Pons (tissue), 1 donor: Measurements from ENCODE around the gene WBP1L.

Experiments used
- DNase-seq: peaks from one replicate; pipeline ENCODE4 v3.0.0-alpha.2; 2016; ENCODE audit warnings: low spot score

WBP1L gene

DNA sequence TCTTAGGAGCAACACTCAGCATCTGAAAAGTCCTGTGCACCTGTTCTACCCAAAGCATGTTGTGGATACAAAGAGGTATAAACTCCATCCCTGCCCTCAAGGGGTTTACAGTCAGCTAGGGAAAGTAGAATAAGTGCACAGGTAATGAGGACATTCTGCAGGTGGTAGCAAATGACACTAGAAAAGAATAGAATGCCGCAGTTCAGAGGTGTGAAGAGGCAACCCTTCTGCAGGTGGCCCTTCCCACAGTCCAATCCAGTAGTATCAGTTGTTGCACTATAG lies 36.7 kb downstream of the WBP1L start:
- DNase-seq: no peak

DNA sequence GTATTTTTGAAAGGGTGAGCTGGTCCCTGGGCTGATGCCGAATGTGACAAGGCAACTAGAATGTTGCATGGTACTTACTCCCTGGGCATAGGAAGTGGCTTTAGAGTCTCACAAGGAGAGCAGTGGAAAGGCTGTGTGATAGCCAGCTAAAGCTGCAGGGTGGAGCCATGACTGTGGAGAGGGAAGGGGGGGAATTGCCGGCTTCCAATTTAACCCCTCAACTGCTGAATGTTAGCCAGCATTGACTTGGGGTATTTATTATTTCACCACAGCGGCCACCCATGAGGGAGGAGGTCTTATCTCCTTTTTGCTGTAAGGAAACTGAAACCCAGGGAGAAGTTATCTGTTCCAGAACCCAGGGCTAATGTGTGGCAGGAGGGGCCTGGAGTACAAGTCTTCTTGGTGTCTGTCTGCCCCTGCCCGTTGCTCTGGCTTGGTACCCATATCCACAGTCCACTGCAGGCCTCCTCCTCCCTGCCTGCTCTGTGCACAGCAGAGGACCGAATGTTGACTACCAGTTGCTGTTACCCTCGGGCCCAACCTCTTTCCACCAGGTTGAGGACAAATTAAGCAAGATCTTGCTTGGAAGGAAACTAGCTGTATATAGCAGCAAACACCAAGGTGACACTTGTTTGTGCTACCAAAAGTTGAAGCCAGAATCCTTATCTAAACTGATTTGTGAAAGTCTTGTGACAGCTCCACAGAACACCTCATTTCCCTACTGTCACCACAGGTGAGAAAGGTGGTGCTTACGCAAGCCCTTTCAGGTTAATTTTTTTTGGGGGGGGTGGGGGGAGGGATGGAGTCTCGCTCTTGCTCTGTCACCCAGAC lies 37.6 kb downstream of the WBP1L start:
- no peak for DNase-seq

GRCh38 chr10:102781921-102782557 lies 38.3 kb downstream of the WBP1L start:
- DNase-seq: no peak

- no peak for DNase-seq
Measured at GRCh38 chr10:102782673-102783551, 39.2 kb downstream of the WBP1L start.

DNA sequence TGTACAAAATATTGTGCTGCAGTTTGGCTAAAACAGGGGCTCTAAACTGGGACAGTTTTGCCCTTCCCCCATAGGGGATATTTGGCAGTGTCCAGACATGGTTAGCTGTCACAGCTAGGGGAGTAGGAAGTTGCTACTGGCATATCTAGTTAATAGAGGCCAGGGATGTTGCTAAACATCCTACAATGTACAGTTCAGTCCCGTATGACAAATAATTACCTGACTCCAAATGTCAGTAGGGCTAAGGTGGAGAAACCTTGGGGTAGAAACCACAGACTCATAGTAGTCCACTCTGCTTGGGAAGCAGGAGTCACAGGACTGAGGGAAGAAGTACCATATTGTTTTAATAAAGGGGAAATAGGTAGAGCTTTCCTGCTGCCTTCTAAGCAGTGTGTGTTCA lies 39.8 kb downstream of the WBP1L start:
- DNase-seq: no peak

DNA sequence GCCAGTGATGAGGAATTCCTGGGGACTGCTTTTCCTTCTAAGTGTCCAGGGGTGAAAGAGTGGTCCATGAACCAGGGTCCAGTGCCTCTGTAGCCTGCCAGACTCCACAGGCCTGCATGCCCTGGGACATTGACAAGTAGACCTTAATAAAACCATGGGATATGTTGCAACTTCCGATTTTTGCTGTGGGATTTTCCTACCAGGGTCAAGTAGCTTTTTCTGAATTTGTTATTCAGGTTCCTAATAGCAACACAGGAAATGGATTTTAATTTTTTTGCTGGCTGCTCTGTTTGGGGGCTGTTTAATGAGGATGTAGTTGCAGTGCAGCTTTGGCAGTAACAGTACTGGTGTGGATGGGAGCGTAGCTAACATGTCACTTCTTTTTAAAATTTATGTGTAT lies 42.1 kb downstream of the WBP1L start:
- DNase-seq: no peak

- DNase-seq: no peak
Measured at GRCh38 chr10:102791754-102792395, 48.1 kb downstream of the WBP1L start.

GRCh38 chr10:102795453-102796406 lies 52.0 kb downstream of the WBP1L start:
- DNase-seq: no peak

GRCh38 chr10:102796407-102797176 lies 52.8 kb downstream of the WBP1L start:
- DNase-seq: peak; percentile 85

- no peak for DNase-seq
Measured at GRCh38 chr10:102799691-102800471, 56.1 kb downstream of the WBP1L start.

GRCh38 chr10:102800611-102801335 lies 57.0 kb downstream of the WBP1L start:
- DNase-seq: no peak

DNA sequence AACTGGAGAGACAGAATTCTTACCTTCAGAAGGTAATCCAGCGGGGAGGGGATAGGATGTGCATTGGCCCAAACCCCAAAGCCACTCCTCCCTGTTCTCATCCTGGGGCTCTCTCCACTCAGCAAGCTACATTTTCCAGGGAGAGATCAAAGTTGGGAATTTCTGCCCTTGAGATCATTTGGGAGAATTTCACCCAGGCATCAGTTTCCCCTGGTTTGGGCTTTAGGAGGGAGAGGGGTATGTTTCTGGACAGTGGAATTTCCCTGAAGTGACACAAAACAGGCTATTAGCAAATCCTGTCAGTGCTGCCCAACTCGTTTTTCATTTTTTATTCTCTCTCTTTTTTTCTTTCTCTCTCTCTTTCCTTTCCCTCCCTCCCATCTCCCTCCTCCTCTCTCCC lies 57.7 kb downstream of the WBP1L start:
- no peak for DNase-seq

DNA sequence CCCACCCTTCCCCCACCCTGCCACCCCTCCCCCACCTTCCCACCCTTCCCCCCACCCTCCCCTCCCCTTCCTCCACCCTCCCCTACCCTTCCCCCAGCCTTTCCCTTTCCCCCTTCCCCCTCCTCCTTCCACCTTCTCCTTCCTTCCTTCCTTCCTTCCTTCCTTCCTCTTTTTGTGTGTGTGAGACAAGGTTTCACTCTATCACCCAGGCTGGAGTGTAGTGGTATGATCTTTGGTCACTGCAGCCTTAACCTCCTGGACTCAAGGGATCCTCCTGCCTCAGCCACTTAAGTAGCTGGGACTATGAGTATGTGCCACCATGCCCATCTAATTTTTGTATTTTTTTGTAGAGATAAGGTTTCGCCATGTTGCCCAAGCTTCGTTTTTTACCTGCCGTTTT lies 58.2 kb downstream of the WBP1L start:
- DNase-seq: no peak

DNA sequence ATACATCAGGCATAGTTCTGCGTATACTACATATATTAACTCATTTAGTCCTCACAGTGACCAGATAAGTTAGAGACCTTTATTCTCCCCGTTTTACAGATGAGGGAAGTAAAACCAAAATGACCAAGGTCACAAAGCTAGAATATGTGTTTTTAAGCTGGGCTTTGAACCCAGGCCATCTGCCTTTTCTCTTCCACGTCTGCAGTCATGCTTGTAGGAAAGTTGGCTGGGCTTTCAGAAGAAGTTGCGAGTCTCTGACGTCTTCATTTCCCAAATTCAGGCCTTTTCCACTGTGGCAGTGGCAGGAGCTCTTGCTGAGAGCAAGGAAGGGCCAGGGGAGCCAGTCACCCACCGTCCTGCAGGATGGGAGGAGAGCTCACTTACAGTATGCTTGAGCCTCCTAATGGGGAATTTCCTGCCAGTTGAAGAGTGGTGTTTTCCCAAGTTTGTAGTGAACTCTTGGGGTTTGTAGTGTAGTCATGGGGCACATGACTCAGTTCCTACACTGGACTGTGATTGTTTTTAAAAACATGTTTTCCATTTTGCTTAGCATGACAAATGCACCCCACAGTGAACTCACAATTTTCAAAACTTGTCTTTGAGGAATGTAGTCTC lies 59.3 kb downstream of the WBP1L start:
- DNase-seq: no peak

GRCh38 chr10:102804382-102805055 lies 60.8 kb downstream of the WBP1L start:
- no peak for DNase-seq

DNA sequence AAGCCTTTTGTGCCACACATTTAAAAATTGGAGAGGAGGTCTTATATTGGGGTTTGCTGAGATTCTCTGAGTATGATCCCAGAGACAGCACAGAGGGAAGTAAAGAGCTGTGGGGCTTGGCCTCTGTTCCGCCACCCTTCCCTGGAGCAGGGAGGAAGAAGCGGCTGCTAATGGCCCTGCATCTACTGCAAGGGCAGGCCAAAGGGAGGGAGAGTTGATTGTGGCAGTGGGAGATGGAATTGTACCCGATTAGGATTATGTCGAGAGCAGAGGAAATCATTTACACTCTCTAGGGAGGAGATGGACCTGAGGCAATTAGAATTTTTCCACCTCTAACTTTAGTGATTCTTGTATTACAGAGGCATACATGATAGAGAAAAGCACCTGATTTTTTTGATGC lies 64.6 kb downstream of the WBP1L start:
- DNase-seq: no peak

GRCh38 chr10:102811346-102811745 lies 67.6 kb downstream of the WBP1L start:
- DNase-seq: no peak
